NCI-H187 treated with DMSO at 0.1 percent for 48 hours (cell line): ENCODE results near the gene PCDHA1.
"Not testable (repeated sequence)": the region's sequence is repeated elsewhere in the genome, so short reads cannot be mapped to it uniquely, and the experiment has no call there.

ENCODE experiments used
- DNase-seq: peaks from one replicate; lab custom pipeline; 2025; lab: John Stamatoyannopoulos, UW

Gene PCDHA1

DNA sequence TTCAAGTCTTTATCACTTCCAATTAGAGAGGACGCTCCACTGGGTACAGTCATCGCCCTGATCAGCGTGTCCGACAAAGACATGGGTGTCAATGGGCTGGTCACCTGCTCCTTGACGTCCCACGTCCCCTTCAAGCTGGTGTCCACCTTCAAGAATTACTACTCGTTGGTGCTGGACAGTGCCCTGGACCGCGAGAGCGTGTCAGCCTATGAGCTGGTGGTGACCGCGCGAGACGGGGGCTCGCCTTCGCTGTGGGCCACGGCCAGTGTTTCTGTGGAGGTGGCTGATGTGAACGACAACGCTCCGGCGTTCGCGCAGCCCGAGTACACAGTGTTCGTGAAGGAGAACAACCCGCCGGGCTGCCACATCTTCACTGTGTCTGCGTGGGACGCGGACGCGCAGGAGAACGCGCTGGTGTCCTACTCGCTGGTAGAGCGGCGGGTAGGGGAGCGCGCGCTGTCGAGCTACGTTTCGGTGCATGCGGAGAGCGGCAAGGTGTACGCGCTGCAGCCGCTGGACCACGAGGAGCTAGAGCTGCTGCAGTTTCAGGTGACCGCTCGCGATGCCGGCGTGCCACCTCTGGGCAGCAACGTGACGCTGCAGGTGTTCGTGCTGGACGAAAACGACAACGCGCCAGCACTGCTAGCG lies 22.4 kb downstream of the PCDHA1 start:
- DNase-seq = not testable (repeated sequence)

DNA sequence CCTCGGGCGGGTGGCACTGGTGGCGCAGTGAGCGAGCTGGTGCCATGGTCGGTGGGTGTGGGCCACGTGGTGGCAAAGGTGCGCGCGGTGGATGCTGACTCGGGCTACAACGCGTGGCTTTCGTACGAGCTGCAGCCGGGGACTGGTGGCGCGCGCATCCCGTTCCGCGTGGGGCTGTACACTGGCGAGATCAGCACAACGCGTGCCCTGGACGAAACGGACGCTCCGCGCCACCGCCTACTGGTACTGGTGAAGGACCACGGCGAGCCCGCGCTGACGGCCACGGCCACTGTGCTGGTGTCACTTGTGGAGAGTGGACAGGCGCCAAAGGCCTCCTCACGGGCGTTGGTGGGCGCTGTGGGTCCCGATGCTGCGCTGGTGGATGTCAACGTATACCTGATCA lies 22.9 kb downstream of the PCDHA1 start:
- DNase-seq = no peak

DNA sequence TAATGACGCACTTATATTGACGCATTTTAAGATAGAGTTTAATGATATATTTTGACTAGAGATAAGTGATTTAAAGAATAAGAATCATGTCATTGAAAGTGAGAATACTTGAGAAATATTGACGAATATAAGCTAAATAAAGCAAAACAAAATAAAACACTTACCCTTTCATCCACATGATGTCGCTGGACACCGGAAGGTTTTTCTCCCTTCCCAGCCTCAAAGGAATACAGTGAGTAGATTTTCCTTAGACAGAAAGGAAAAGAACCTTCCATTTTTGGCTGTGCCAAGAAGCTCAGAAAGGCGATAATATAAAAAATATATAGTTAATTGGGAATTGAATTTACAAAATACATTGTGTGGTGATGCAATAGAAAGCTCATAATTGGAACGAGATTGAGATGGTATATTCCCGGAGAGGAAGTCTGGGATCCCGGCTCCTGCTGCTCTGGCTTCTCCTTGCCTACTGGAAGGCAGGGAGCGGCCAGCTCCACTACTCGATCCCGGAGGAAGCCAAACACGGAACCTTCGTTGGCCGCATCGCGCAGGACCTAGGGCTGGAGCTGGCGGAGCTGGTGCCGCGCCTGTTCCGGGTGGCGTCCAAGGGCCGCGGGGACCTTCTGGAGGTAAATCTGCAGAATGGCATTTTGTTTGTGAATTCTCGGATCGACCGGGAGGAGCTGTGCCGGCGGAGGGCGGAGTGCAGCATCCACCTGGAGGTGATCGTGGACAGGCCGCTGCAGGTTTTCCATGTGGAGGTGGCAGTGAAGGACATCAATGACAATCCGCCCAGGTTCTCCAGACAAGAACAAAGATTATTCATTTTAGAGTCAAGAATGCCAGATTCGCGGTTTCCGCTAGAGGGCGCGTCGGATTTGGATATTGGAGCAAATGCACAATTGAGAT lies 35.7 kb downstream of the PCDHA1 start, which contains the start of gene PCDHA5:
Gene PCDHA5 (plus strand): TSS at position 239 of the 906 bp plus-strand sequence.
- no peak for DNase-seq

DNA sequence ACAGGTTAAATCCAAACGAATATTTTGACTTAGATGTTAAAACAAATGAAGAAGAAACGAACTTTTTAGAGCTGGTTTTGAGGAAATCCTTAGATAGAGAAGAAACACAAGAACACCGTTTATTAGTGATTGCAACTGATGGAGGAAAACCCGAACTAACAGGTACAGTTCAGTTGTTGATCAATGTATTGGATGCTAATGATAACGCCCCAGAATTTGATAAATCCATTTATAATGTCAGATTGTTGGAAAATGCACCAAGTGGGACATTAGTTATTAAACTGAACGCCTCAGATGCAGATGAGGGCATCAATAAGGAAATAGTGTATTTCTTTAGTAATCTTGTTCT lies 36.3 kb downstream of the PCDHA1 start:
- no peak for DNase-seq

DNA sequence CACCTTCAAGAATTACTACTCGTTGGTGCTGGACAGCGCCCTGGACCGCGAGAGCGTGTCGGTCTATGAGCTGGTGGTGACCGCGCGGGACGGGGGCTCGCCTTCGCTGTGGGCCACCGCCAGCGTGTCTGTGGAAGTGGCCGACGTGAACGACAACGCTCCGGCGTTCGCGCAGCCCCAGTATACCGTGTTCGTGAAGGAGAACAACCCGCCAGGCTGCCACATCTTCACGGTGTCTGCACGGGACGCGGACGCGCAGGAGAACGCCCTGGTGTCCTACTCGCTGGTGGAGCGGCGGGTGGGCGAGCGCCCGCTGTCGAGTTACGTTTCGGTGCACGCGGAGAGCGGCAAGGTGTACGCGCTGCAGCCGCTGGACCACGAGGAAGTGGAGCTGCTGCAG lies 37.0 kb downstream of the PCDHA1 start:
- not testable (repeated sequence) for DNase-seq

DNA sequence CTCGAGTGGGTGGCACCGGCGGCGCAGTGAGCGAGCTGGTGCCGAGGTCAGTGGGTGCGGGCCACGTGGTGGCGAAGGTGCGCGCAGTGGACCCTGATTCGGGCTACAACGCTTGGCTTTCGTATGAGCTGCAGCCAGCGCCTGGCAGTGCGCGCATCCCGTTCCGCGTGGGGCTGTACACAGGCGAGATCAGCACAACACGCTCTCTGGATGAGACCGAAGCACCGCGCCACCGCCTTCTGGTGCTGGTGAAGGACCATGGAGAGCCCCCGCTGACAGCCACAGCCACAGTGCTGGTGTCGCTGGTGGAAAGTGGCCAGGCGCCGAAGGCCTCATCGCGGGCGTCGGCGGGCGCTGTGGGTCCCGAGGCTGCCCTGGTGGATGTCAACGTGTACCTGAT lies 37.5 kb downstream of the PCDHA1 start:
- no peak for DNase-seq

DNA sequence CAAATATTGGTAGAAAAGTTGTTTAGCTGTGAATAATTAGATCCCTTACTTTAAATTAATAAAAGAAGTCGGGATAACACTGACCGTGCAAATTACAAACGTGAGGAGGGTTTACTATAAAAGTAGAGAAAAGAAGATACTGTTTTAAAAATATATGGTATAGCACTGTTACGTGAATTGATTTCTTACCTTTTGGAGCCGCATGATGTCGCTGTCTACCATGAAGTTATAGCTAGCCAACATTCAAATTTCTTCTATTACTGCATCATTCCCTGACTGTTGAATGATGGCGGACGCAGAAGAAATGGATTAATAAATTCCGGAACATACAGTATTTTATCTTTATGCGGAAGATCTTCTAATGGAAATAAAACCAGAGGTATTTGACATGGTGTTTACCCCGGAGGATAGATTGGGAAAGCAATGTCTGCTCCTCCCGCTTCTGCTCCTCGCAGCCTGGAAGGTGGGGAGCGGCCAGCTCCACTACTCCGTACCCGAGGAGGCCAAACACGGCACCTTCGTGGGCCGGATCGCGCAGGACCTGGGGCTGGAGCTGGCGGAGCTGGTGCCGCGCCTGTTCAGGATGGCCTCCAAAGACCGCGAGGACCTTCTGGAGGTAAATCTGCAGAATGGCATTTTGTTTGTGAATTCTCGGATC lies 41.9 kb downstream of the PCDHA1 start, which contains the start of gene PCDHA6:
Gene PCDHA6 (plus strand): TSS at position 257 of the 658 bp plus-strand sequence. CDS start 132 bp downstream, at position 389.
- no peak for DNase-seq

DNA sequence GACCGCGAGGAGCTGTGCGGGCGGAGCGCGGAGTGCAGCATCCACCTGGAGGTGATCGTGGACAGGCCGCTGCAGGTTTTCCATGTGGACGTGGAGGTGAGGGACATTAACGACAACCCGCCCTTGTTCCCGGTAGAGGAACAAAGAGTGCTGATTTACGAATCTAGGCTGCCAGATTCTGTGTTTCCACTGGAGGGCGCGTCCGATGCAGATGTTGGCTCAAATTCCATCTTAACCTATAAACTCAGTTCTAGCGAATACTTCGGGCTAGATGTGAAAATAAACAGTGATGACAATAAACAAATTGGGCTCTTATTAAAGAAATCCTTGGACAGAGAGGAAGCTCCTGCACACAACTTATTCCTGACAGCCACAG lies 42.4 kb downstream of the PCDHA1 start:
- no peak for DNase-seq

DNA sequence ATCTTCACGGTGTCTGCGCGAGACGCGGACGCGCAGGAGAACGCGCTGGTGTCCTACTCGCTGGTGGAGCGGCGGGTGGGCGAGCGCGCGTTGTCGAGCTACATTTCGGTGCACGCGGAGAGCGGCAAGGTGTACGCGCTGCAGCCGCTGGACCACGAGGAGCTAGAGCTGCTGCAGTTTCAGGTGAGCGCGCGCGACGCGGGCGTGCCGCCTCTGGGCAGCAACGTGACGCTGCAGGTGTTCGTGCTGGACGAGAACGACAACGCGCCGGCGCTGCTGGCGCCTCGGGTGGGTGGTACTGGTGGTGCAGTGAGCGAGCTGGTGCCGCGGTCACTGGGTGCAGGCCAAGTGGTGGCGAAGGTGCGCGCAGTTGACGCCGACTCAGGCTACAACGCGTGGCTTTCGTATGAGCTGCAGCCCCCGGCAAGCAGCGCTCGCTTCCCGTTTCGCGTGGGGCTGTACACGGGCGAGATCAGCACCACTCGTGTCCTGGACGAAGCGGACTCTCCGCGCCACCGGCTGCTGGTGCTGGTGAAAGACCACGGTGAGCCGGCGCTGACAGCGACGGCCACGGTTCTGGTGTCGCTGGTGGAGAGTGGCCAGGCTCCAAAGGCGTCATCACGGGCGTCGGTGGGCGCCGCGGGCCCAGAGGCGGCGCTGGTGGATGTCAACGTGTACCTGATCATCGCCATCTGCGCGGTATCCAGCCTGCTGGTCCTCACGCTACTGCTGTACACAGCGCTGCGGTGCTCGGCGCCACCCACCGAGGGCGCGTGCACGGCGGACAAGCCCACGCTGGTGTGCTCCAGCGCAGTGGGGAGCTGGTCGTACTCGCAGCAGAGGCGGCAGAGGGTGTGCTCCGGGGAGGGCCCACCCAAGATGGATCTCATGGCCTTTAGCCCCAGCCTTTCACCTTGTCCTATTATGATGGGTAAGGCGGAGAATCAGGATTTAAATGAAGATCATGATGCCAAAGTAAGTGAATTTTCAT lies 43.9 kb downstream of the PCDHA1 start:
- not testable (repeated sequence) for DNase-seq

DNA sequence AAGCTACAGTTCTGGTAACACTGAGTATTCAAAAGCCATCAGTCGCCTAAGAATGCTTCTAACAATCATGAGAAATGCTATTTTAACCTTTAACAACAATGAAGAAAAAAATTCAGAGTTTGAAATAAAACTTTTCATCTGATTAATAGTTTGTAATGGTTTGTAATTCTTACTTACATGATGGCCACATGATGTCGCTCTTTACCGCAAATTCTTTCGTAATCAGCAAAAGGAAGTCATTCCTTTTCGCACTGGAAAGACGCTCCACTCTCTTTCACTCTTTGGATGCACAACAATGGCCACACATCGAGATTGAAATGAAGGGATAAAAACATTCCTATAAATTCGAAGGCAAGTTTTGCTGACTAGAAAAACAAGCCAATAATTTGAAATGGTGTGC lies 48.1 kb downstream of the PCDHA1 start, which contains the start of gene PCDHA7:
Gene PCDHA7 (plus strand): TSS at position 277 of the 400 bp plus-strand sequence. CDS start 115 bp downstream, at position 392.
- no peak for DNase-seq

DNA sequence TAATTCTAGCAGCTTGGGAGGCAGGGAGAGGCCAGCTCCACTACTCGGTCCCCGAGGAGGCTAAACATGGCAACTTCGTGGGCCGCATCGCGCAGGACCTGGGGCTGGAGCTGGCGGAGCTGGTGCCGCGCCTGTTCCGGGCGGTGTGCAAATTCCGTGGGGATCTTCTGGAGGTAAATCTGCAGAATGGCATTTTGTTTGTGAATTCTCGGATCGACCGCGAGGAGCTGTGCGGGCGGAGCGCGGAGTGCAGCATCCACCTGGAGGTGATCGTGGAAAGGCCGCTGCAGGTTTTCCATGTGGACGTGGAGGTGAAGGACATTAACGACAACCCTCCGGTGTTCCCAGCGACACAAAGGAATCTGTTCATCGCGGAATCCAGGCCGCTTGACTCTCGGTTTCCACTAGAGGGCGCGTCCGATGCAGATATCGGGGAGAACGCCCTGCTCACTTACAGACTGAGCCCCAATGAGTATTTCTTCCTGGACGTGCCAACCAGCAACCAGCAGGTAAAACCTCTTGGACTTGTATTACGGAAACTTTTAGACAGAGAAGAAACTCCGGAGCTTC lies 48.6 kb downstream of the PCDHA1 start:
- not testable (repeated sequence) for DNase-seq

DNA sequence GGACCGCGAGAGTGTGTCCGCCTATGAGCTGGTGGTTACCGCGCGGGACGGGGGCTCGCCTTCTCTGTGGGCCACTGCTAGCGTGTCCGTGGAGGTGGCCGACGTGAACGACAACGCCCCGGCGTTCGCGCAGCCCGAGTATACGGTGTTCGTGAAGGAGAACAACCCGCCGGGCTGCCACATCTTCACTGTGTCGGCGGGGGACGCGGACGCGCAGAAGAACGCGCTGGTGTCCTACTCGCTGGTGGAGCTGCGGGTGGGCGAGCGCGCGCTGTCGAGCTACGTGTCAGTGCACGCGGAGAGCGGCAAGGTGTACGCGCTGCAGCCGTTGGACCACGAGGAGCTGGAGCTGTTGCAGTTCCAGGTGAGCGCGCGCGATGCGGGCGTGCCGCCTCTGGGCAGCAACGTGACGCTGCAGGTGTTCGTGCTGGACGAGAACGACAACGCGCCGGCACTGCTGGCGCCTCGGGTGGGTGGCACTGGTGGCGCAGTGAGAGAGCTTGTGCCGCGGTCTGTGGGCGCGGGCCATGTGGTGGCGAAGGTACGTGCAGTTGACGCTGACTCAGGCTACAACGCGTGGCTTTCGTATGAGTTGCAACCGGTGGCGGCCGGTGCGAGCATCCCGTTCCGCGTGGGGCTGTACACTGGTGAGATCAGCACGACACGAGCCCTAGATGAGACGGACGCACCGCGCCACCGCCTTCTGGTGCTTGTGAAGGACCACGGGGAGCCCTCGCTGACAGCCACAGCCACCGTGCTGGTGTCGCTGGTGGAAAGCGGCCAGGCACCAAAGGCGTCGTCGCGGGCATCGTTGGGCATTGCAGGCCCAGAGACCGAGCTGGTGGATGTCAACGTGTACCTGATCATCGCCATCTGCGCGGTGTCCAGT lies 49.9 kb downstream of the PCDHA1 start:
- no peak for DNase-seq

DNA sequence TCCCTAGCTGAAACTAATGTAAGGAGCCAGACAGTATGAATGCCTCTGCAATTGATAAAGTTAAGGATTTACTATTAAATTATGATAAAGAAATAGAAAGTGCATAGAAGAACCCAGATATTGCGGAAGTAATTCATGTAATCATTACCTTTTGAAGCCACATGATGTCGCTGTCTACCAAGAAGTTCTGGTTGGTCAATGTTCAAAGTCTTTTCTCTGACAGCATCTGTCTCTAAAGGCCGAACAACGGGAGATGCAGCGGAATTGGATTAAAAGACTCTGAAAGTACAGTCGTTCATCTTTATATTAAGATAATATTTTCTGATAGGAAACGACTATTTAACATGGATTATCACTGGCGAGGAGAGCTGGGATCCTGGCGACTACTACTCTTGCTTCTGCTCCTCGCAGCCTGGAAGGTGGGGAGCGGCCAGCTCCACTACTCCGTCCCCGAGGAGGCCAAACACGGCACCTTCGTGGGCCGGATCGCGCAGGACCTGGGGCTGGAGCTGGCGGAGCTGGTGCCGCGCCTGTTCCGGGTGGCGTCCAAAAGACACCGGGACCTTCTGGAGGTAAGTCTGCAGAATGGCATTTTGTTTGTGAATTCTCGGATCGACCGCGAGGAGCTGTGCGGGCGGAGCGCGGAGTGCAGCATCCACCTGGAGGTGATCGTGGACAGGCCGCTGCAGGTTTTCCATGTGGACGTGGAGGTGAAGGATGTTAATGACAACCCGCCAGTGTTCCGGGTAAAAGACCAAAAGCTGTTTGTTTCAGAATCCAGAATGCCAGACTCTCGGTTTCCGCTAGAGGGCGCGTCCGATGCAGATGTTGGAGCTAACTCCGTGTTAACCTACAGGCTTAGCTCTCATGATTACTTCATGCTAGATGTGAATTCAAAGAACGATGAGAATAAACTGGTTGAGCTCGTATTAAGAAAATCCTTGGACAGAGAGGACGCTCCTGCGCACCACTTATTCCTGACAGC lies 55.3 kb downstream of the PCDHA1 start, which contains the start of gene PCDHA8:
Gene PCDHA8 (plus strand): TSS at position 210 of the 985 bp plus-strand sequence. CDS start 135 bp downstream, at position 345.
- no peak for DNase-seq

DNA sequence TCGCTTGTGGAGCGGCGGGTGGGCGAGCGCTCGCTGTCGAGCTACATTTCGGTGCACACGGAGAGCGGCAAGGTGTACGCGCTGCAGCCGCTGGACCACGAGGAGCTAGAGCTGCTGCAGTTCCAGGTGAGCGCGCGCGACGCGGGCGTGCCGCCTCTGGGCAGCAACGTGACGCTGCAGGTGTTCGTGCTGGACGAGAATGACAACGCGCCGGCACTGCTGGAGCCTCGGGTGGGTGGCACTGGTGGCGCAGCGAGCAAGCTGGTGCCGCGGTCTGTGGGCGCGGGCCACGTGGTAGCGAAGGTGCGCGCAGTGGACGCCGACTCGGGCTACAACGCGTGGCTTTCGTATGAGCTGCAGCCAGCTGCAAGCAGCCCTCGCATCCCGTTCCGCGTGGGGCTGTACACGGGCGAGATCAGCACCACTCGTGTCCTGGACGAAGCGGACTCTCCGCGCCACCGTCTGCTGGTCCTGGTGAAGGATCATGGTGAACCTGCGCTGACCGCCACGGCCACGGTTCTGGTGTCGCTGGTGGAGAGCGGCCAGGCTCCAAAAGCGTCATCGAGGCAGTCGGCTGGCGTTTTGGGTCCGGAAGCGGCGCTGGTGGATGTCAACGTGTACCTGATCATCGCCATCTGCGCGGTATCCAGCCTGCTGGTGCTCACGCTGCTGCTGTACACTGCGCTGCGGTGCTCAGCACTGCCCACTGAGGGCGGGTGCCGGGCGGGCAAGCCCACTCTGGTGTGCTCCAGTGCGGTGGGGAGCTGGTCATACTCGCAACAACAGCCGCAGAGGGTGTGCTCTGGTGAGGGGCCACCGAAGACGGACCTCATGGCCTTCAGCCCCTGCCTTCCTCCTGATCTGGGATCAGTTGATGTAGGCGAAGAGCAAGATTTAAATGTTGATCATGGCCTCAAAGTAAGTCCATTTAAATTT lies 57.1 kb downstream of the PCDHA1 start:
- DNase-seq = no peak

DNA sequence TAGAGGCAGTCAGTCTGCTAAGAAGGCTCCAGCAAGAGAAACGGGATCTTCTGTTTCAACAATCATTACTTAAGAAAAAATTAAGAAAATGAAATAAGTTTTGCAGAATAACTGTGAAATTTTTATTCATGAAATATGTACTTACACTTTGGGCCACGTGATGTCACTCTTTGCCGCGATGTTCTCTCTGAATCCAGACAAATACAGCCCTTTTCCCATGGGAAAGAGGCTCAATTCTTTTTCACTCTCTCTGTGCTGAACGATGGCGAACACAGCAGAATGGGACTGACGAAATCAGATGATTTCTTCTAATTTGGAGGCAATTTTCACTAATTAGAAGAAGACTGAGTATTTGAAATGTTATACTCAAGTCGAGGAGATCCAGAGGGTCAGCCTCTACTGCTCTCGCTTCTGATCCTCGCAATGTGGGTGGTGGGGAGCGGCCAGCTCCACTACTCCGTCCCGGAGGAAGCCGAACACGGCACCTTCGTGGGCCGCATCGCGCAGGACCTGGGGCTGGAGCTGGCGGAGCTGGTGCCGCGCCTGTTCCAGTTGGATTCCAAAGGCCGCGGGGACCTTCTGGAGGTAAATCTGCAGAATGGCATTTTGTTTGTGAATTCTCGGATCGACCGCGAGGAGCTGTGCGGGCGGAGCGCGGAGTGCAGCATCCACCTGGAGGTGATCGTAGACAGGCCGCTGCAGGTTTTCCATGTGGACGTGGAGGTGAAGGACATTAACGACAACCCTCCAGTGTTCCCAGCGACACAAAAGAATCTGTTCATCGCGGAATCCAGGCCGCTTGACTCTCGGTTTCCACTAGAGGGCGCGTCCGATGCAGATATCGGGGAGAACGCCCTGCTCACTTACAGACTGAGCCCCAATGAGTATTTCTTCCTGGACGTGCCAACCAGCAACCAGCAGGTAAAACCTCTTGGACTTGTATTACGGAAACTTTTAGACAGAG lies 62.5 kb downstream of the PCDHA1 start, which contains the start of gene PCDHA9:
Gene PCDHA9 (plus strand): TSS at position 244 of the 964 bp plus-strand sequence. CDS start 114 bp downstream, at position 358.
- DNase-seq = not testable (repeated sequence)
